ENCODE data around the gene CTBP2.
A peak's percentile ranks its signal among the peaks of the same experiment; 100 is the strongest.

GRCh38 chr10:125199270-125199669 lies 38.9 kb upstream of the CTBP2 start:
- TF ChIP-seq TAF1 (IDR thresholded peaks at IDR 0.05; ENCODE audit: low read depth) (no peak), CEBPB (IDR thresholded peaks at IDR 0.05) (no peak), ZBTB7A (IDR thresholded peaks at IDR 0.05; ENCODE audit: low read depth) (no peak), EP300 (IDR thresholded peaks at IDR 0.05; ENCODE audit: borderline replicate concordance) (no peak), MAX (IDR thresholded peaks at IDR 0.05) (no peak), NFIC (IDR thresholded peaks at IDR 0.05) (peak; percentile 47)

All from Ishikawa (cell line).